Neural progenitor cell (in vitro differentiated cells): ENCODE results near the gene RTN1. TPM values are rescaled to one million over a fixed set of nuclear protein-coding genes. Genes with fewer than 3 reads are reported as not detected.

Experiments used
- DNase-seq: peaks from one replicate; pipeline ENCODE4 v3.0.0-alpha.2; 2016; ENCODE audit warnings: low spot score
- H2AFZ ChIP-seq: fragments of 200-600 bp; sonication (generic); replicated peaks from 2 replicates; pipeline ENCODE4 v1.6.1; 2016; ENCODE audit warnings: antibody characterized with exemption
- H3F3A ChIP-seq: fragments of 200-600 bp; sonication (generic); 2 replicates; pipeline ENCODE4 v1.6.1; 2016; ENCODE audit warnings: antibody characterized with exemption, low read depth
- H3K27ac ChIP-seq: fragments of 200-600 bp; sonication (generic); 2 replicates; pipeline ENCODE4 v1.5.1; 2016; ENCODE audit warnings: mild to moderate bottlenecking
- H3K27me3 ChIP-seq: fragments of 200-600 bp; sonication (generic); 2 replicates; pipeline ENCODE4 v1.6.1; 2016; ENCODE audit warnings: mild to moderate bottlenecking, moderate library complexity
- H3K36me3 ChIP-seq: fragments of 200-600 bp; sonication (generic); 2 replicates; pipeline ENCODE4 v1.5.1; 2016
- H3K4me1 ChIP-seq: fragments of 200-600 bp; sonication (generic); 2 replicates; pipeline ENCODE4 v1.6.1; 2016; ENCODE audit warnings: mixed run types
- H3K4me2 ChIP-seq: fragments of 200-600 bp; sonication (generic); 2 replicates; pipeline ENCODE4 v1.6.1; 2016
- H3K4me3 ChIP-seq: fragments of 200-600 bp; sonication (generic); 2 replicates; pipeline ENCODE4 v1.5.1; 2016
- H3K79me2 ChIP-seq: fragments of 200-600 bp; sonication (generic); 2 replicates; pipeline ENCODE4 v1.6.1; 2016; ENCODE audit warnings: low read depth
- H3K9ac ChIP-seq: fragments of 200-600 bp; sonication (generic); 2 replicates; pipeline ENCODE4 v1.6.1; 2016
- H3K9me3 ChIP-seq: fragments of 200-600 bp; sonication (generic); 2 replicates; pipeline ENCODE4 v1.5.1; 2016; ENCODE audit warnings: low read depth
- H4K20me1 ChIP-seq: fragments of 200-600 bp; sonication (generic); 2 replicates; pipeline ENCODE4 v1.6.1; 2016; ENCODE audit warnings: low read depth
- H3K27ac Mint-ChIP-seq: 3 replicates; pipeline ENCODE4 v1.8.0; 2021; ENCODE audit warnings: mixed read lengths
- H3K27me3 Mint-ChIP-seq: 2 replicates; pipeline ENCODE4 v1.8.0; 2022; ENCODE audit warnings: low read depth, mild to moderate bottlenecking, inconsistent platforms, moderate library complexity, mixed read lengths; ENCODE audit not compliant: insufficient read depth
- H3K36me3 Mint-ChIP-seq: 3 replicates; pipeline ENCODE4 v1.8.0; 2021; ENCODE audit warnings: mixed read lengths
- H3K4me1 Mint-ChIP-seq: 3 replicates; pipeline ENCODE4 v1.8.0; 2021; ENCODE audit warnings: mixed read lengths
- H3K4me3 Mint-ChIP-seq: 3 replicates; pipeline ENCODE4 v1.8.0; 2021; ENCODE audit warnings: mild to moderate bottlenecking, moderate library complexity, mixed read lengths
- H3K9me3 Mint-ChIP-seq: 3 replicates; pipeline ENCODE4 v1.8.0; 2020; ENCODE audit warnings: mixed read lengths
- EZH2 ChIP-seq: fragments of 200-600 bp; sonication (generic); IDR thresholded peaks from 2 replicates; pipeline ENCODE4 v1.6.1; 2017; ENCODE audit warnings: antibody characterized with exemption, mild to moderate bottlenecking, moderate library complexity
- EZH2phosphoT487 ChIP-seq: fragments of 200-600 bp; sonication (generic); IDR thresholded peaks from 2 replicates; pipeline ENCODE4 v1.6.1; 2017; ENCODE audit warnings: antibody characterized with exemption
- total RNA-seq: library from RNA; depleted of rRNA; stranded (reverse); fragments of >200 nt; gene quantifications from 2 replicates; pipeline ENCODE4 v1.2.3, GENCODE V29; 2015; ENCODE audit warnings: low replicate concordance
- TF ChIP-seq, protein P1 (sequence below): fragments of 200-600 bp; sonication (generic); IDR thresholded peaks from 2 replicates; pipeline ENCODE4 v1.5.1; 2017; ENCODE audit warnings: antibody characterized with exemption, mild to moderate bottlenecking

Gene RTN1
- total RNA-seq, 1 donor from 2014 or later: 7.7 TPM

DNA sequence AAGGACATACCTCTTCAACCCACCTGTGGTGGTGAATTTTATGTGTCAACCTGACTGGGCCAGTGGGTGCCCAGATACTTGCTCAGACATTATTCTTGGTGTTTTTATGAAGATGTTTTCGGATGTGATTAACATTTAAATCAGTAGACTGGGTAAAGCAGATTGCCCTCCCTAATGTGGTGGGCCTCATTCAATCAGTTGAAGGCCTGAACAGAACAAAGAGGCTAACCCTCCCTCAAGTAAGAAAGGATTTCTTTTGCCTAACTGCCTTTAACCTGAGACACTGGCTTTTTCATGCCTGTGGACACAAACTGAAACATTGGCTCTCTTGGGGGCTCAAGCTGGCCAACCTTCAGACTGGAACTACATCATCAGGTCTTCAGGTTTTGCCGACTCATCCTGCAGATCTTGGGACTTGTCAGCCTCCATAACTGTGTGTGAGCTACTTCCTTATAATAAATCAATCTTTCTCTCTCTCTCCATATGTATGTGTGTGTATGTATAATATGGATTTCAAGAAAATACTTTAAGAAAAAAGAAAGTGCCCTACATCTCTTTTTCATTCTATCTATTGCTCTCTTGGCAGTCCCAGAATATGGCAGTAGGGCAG is 39.4 kb downstream of the RTN1 start:
- Histone ChIP-seq H3K9me3 (no peaks in the 10 kb centered on the region), H3K4me3 (no peak overlapping the region), H3K27me3 (no peaks in the 10 kb centered on the region), H3F3A (no peaks in the 10 kb centered on the region), H3K27ac (no peak overlapping the region), H4K20me1 (no peaks in the 10 kb centered on the region), H2AFZ (no peak overlapping the region), H3K36me3 (no peaks in the 10 kb centered on the region), H3K4me1 (peaks cover 28% of the 10 kb centered on the region), H3K9ac (no peak overlapping the region), H3K4me2 (no peak overlapping the region), H3K79me2 (no peaks in the 10 kb centered on the region)
- Mint-ChIP-seq H3K27ac (no peak overlapping the region), H3K4me1 (peaks cover 30% of the 10 kb centered on the region), H3K27me3 (no peaks in the 10 kb centered on the region), H3K9me3 (no peaks in the 10 kb centered on the region), H3K36me3 (no peaks in the 10 kb centered on the region), H3K4me3 (no peak overlapping the region)
- DNase-seq: no peak
- TF ChIP-seq, protein P1, sequence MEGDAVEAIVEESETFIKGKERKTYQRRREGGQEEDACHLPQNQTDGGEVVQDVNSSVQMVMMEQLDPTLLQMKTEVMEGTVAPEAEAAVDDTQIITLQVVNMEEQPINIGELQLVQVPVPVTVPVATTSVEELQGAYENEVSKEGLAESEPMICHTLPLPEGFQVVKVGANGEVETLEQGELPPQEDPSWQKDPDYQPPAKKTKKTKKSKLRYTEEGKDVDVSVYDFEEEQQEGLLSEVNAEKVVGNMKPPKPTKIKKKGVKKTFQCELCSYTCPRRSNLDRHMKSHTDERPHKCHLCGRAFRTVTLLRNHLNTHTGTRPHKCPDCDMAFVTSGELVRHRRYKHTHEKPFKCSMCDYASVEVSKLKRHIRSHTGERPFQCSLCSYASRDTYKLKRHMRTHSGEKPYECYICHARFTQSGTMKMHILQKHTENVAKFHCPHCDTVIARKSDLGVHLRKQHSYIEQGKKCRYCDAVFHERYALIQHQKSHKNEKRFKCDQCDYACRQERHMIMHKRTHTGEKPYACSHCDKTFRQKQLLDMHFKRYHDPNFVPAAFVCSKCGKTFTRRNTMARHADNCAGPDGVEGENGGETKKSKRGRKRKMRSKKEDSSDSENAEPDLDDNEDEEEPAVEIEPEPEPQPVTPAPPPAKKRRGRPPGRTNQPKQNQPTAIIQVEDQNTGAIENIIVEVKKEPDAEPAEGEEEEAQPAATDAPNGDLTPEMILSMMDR: no peak
- TF ChIP-seq EZH2 (no peak), EZH2phosphoT487 (no peak)

DNA sequence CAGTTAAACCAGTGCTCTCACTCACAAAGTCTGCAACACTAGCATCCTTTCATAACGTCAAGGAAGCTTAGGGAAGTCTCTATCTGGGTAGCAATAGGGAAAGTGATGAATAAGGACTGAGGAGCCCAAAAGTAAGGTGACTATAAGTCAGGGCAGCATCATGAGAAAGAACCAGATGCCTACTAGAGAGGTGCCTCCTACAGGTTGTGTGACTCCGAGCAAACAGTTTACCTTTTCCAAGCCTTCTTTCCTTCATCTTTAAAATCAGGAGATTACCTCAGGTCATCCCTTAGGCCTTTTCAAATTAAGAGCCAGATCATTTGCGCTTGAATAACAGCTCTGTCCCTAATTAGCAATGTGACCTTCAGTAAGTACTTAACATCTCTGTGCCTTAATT is 40.2 kb downstream of the RTN1 start:
- H3K9ac ChIP-seq: no peak overlapping the region
- no peaks in the 10 kb centered on the region for H3K79me2 ChIP-seq
- H3K36me3 ChIP-seq: no peaks in the 10 kb centered on the region
- H3K27ac Mint-ChIP-seq: no peak overlapping the region
- no peaks in the 10 kb centered on the region for H3K9me3 ChIP-seq
- no peaks in the 10 kb centered on the region for H3K27me3 Mint-ChIP-seq
- H4K20me1 ChIP-seq: no peaks in the 10 kb centered on the region
- H3K27me3 ChIP-seq: no peaks in the 10 kb centered on the region
- no peak overlapping the region for H3K4me3 ChIP-seq
- no peak overlapping the region for H3K4me3 Mint-ChIP-seq
- H3K4me1 ChIP-seq: peaks cover 28% of the 10 kb centered on the region
- no peaks in the 10 kb centered on the region for H3F3A ChIP-seq
- no peaks in the 10 kb centered on the region for H3K36me3 Mint-ChIP-seq
- H3K27ac ChIP-seq: no peak overlapping the region
- DNase-seq: no peak
- TF ChIP-seq EZH2 (no peak), EZH2phosphoT487 (no peak)
- H2AFZ ChIP-seq: no peak overlapping the region
- H3K9me3 Mint-ChIP-seq: no peaks in the 10 kb centered on the region
- H3K4me2 ChIP-seq: peak overlapping the region; percentile 13
- H3K4me1 Mint-ChIP-seq: peaks cover 30% of the 10 kb centered on the region

DNA sequence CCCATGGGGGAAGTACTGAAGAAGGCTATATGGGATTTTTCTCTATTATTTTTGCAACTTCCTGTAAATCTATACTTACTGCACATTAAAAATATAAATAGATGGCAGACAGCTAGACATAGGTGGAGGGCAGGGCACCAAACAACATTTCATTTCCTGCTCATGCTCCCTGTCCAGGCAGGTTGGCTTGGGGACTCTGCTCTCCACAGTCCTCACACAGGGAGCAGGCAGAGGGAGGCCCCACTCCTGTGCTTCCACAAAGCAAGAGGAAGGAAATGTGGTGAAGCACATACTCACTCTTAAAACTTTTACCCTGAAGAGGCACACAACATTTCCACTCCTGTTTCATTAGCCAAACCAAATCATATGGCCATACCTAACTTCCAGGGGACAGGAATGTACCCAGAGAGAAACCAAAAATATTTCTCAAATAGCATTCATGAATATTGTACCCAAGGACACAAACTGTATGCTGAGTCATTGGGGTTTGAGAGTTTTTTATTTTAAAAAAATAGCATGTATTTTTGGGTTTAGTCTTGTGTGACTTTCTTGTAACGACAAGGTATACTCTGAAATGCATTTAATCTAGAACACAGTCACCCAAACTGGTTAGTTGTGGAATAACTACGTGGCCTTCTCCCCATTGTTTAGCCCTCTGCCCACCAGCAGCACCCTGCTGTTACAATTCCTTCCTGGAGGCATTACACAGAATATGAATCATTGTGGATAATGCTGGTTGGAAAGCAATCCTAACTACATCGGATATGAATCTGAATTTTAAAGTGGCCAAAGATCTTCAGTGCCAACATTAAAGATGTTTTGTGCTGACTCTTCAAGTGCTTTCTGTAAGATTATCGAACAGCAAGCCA is 40.9 kb downstream of the RTN1 start:
- Mint-ChIP-seq H3K4me3 (no peak overlapping the region), H3K27me3 (no peaks in the 10 kb centered on the region), H3K27ac (no peak overlapping the region), H3K4me1 (peaks cover 30% of the 10 kb centered on the region), H3K36me3 (no peaks in the 10 kb centered on the region), H3K9me3 (no peaks in the 10 kb centered on the region)
- no peaks in the 10 kb centered on the region for H3F3A ChIP-seq
- TF ChIP-seq EZH2phosphoT487: no peak
- TF ChIP-seq, protein P1: no peak
- no peak for TF ChIP-seq EZH2
- peak overlapping the region; percentile 13 for H3K4me2 ChIP-seq
- H3K27me3 ChIP-seq: no peaks in the 10 kb centered on the region
- H3K79me2 ChIP-seq: no peaks in the 10 kb centered on the region
- H4K20me1 ChIP-seq: no peaks in the 10 kb centered on the region
- no peak overlapping the region for H3K27ac ChIP-seq
- peaks cover 28% of the 10 kb centered on the region for H3K4me1 ChIP-seq
- H2AFZ ChIP-seq: no peak overlapping the region
- DNase-seq: no peak
- H3K9ac ChIP-seq: no peak overlapping the region
- H3K36me3 ChIP-seq: no peaks in the 10 kb centered on the region
- no peak overlapping the region for H3K4me3 ChIP-seq
- no peaks in the 10 kb centered on the region for H3K9me3 ChIP-seq

DNA sequence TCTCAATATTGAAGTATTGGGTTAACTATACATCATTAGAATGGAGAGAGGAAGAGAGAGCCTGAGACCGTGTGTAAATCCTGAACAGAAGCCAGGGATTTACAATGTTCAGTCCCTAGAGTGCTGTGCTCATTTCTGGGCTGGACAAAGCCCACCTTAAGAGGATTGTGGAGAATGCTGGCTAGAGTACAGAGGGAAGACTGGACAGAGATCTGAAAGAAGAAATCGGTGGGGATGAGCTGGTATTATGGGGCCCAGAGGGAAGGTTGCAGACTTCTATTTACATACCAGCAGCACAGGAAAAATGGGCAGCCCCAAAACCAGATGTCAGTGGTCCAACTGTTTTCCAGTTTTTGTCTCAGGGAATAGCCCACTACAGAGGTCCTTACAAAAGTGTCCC is 42.3 kb downstream of the RTN1 start:
- no peaks in the 10 kb centered on the region for H3K9me3 Mint-ChIP-seq
- no peaks in the 10 kb centered on the region for H3K27me3 Mint-ChIP-seq
- Histone ChIP-seq H2AFZ (no peak overlapping the region), H3K27ac (no peak overlapping the region), H3K79me2 (no peaks in the 10 kb centered on the region), H3K27me3 (no peaks in the 10 kb centered on the region), H3K9me3 (no peaks in the 10 kb centered on the region), H3K9ac (no peak overlapping the region), H3K4me2 (peak overlapping the region; percentile 8), H3K4me1 (peaks cover 28% of the 10 kb centered on the region), H3K36me3 (no peaks in the 10 kb centered on the region), H3K4me3 (no peak overlapping the region), H4K20me1 (no peaks in the 10 kb centered on the region), H3F3A (no peaks in the 10 kb centered on the region)
- H3K4me1 Mint-ChIP-seq: peaks cover 30% of the 10 kb centered on the region
- no peak overlapping the region for H3K4me3 Mint-ChIP-seq
- DNase-seq: peak; percentile 32
- H3K27ac Mint-ChIP-seq: no peak overlapping the region
- TF ChIP-seq, protein P1: no peak
- TF ChIP-seq EZH2 (no peak), EZH2phosphoT487 (no peak)
- no peaks in the 10 kb centered on the region for H3K36me3 Mint-ChIP-seq
